Peyer's patch (tissue), 4 donors: ENCODE data around the gene LMF1.

Experiments
- POLR2A ChIP-seq, 2 donors: fragments of 450-650 bp; IDR thresholded peaks; one replicate each; pipeline ENCODE4 v1.5.1; 2017; ENCODE audit warnings: antibody characterized with exemption in 2 of 2, mild to moderate bottlenecking in 2 of 2, moderate library complexity in 2 of 2
- TF ChIP-seq, protein P1 (sequence below), 6 experiments: fragments of 450-650 bp in 4 of 6; fragments of 200-600 bp in 2 of 6; sonication (generic) in 1 of 6; IDR thresholded peaks; one replicate each; pipeline ENCODE4 v1.5.1; 2017 to 2019; ENCODE audit warnings: antibody characterized with exemption in 6 of 6, mild to moderate bottlenecking in 3 of 6, moderate library complexity in 1 of 6

DNA sequence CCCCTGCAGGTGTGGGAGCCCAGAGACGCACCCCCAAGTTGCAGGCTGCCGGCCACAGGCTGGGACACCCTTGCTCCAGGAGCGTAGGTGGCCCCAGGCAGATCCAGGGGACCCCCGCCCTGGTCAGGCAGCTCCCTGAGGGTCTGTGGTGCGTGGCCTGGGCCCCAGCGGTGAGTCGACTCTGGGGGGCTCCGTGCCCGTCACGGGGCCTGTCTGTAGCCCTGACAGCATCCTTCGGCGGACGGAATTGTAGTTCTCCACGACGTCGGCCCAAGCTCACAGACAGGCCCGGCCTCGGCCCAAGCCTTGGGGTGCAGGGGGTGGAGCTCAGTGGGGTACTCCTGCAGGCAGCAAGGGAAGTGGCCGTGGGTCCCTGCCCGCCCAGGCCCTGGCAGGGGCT is 82.9 kb downstream of the LMF1 start:
- no peak for TF ChIP-seq POLR2A (IDR thresholded peaks at IDR 0.05)
- TF ChIP-seq, protein P1, sequence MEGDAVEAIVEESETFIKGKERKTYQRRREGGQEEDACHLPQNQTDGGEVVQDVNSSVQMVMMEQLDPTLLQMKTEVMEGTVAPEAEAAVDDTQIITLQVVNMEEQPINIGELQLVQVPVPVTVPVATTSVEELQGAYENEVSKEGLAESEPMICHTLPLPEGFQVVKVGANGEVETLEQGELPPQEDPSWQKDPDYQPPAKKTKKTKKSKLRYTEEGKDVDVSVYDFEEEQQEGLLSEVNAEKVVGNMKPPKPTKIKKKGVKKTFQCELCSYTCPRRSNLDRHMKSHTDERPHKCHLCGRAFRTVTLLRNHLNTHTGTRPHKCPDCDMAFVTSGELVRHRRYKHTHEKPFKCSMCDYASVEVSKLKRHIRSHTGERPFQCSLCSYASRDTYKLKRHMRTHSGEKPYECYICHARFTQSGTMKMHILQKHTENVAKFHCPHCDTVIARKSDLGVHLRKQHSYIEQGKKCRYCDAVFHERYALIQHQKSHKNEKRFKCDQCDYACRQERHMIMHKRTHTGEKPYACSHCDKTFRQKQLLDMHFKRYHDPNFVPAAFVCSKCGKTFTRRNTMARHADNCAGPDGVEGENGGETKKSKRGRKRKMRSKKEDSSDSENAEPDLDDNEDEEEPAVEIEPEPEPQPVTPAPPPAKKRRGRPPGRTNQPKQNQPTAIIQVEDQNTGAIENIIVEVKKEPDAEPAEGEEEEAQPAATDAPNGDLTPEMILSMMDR (IDR thresholded peaks at IDR 0.05), result no peak
